ENCODE measurements around the gene PIGB.

- TF ChIP-seq POLR2A (IDR thresholded peaks at IDR 0.05; ENCODE audit: low read length) (no peak), GATA1 (IDR thresholded peaks at IDR 0.05; ENCODE audit: low read depth, low read length) (no peak)
These were observed 16.0 kb downstream of the PIGB start for GRCh38 chr15:55334997-55335396.
